ENCODE results near the gene GORASP2.

The GORASP2 gene

DNA sequence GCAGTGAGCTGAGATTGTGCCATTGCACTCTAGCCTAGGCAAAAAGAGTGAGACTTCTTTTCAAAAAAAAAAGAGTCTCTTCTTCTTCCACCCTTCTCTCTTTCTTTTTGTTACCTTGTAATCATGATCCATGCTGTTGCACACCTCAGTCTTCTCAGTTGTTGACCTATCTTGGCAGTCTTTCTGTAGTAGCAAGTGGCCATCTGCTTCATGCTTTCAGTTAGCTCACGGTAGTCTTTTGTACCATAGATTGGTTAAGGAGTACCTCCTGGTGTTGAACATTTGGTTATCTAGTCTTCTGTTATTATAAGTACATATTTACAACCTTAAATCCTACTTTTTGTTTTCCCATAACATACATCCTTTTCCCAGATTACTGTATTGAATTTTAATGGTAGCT is 3.1 kb downstream of the GORASP2 start:
- no peak for DNase-seq (ENCODE audit: low read depth, low spot score)
- H3K27me3 ChIP-seq (ENCODE audit: insufficient read depth, insufficient read length): no peaks in the 10 kb centered on the region
- TF ChIP-seq SUZ12 (IDR thresholded peaks at IDR 0.05; ENCODE audit: extremely low read depth, insufficient read depth, insufficient read length) (no peak), YY1 (IDR thresholded peaks at IDR 0.05; ENCODE audit: insufficient read depth, insufficient read length) (no peak), ZNF274 (IDR thresholded peaks at IDR 0.05; ENCODE audit: low read depth, low read length) (no peak)
- H3K9me3 ChIP-seq (ENCODE audit: insufficient read depth, low read length): peaks cover 13% of the 10 kb centered on the region
- no peak overlapping the region for H3K9ac ChIP-seq (ENCODE audit: insufficient read length, low read depth)
- peaks cover 53% of the 10 kb centered on the region for H3K36me3 ChIP-seq (ENCODE audit: insufficient read depth, insufficient read length, low read length)
- H3K4me3 ChIP-seq (ENCODE audit: insufficient read length, low read depth): no peak overlapping the region
- no peaks in the 10 kb centered on the region for H3K4me1 ChIP-seq (ENCODE audit: insufficient read depth, insufficient read length)

DNA sequence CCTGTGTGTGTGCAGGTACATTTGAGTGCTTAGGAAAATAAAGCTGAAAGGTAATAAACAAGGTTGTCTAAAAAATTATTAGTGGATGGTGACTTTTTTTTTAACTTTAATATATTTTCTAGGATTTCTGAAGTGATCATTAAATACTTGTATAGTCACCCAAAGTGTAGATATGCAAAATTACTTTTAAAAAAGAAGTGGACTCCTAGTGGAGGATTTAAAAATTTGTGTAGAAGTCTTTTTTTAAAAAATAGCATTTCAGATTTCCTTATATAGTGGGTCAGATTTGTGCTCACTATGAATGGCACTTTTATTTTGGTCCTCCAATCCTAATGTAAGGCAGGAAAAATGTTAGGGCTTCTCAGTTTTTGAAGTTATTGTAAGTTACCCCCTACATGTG is 3.9 kb downstream of the GORASP2 start:
- H3K27me3 ChIP-seq (ENCODE audit: insufficient read depth, insufficient read length): no peaks in the 10 kb centered on the region
- no peak overlapping the region for H3K9ac ChIP-seq (ENCODE audit: insufficient read length, low read depth)
- peaks cover 5% of the 10 kb centered on the region for H3K9me3 ChIP-seq (ENCODE audit: insufficient read depth, low read length)
- no peaks in the 10 kb centered on the region for H3K4me1 ChIP-seq (ENCODE audit: insufficient read depth, insufficient read length)
- H3K36me3 ChIP-seq (ENCODE audit: insufficient read depth, insufficient read length, low read length): peaks cover 59% of the 10 kb centered on the region
- no peak overlapping the region for H3K4me3 ChIP-seq (ENCODE audit: insufficient read length, low read depth)
- no peak for DNase-seq (ENCODE audit: low read depth, low spot score)
- no peak for TF ChIP-seq ZNF274 (IDR thresholded peaks at IDR 0.05; ENCODE audit: low read depth, low read length)
- TF ChIP-seq YY1 (IDR thresholded peaks at IDR 0.05; ENCODE audit: insufficient read depth, insufficient read length): no peak
- TF ChIP-seq SUZ12 (IDR thresholded peaks at IDR 0.05; ENCODE audit: extremely low read depth, insufficient read depth, insufficient read length): no peak

DNA sequence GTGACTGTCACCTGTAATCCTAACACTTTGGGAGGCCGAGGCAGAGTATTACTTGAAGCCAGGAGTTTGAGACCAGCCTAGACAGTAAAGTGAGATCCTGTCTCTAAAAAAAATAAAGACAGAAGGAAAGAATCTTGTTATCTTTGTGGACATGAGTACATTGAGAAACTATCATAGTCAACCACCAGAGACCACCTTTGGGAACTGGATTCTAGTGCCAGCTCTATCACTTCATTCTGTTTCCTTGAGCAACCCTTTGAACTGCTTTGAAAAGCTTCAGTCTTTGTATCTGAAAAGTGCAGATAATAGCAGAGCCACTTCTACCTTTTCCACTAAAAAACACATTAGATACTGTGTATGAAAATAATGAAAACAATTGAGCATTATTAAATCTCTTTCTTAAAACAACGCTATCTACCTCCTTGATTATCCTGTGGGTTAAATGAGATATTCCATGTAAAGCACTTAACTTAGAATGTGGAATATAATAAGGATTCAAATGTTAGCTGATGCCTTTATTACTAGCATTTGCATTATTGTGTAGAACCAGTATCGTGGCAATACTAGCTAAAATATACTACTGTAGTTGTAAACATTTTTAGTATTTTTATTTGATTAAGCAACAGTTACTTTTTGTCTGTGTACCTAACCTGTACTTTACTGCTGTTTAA is 8.8 kb downstream of the GORASP2 start:
- Histone ChIP-seq H3K9me3 (ENCODE audit: insufficient read depth, low read length) (no peaks in the 10 kb centered on the region), H3K4me1 (ENCODE audit: insufficient read depth, insufficient read length) (no peaks in the 10 kb centered on the region), H3K27me3 (ENCODE audit: insufficient read depth, insufficient read length) (no peaks in the 10 kb centered on the region), H3K4me3 (ENCODE audit: insufficient read length, low read depth) (no peak overlapping the region), H3K36me3 (ENCODE audit: insufficient read depth, insufficient read length, low read length) (peaks cover 50% of the 10 kb centered on the region), H3K9ac (ENCODE audit: insufficient read length, low read depth) (no peak overlapping the region)
- TF ChIP-seq YY1 (IDR thresholded peaks at IDR 0.05; ENCODE audit: insufficient read depth, insufficient read length) (no peak), ZNF274 (IDR thresholded peaks at IDR 0.05; ENCODE audit: low read depth, low read length) (no peak), SUZ12 (IDR thresholded peaks at IDR 0.05; ENCODE audit: extremely low read depth, insufficient read depth, insufficient read length) (no peak)
- DNase-seq (ENCODE audit: low read depth, low spot score): no peak

- Histone ChIP-seq H3K4me3 (ENCODE audit: insufficient read length, low read depth) (no peak overlapping the region), H3K27me3 (ENCODE audit: insufficient read depth, insufficient read length) (no peaks in the 10 kb centered on the region), H3K4me1 (ENCODE audit: insufficient read depth, insufficient read length) (no peaks in the 10 kb centered on the region), H3K36me3 (ENCODE audit: insufficient read depth, insufficient read length, low read length) (peaks cover 30% of the 10 kb centered on the region), H3K9ac (ENCODE audit: insufficient read length, low read depth) (no peak overlapping the region), H3K9me3 (ENCODE audit: insufficient read depth, low read length) (no peaks in the 10 kb centered on the region)
- TF ChIP-seq SUZ12 (IDR thresholded peaks at IDR 0.05; ENCODE audit: extremely low read depth, insufficient read depth, insufficient read length) (no peak), YY1 (IDR thresholded peaks at IDR 0.05; ENCODE audit: insufficient read depth, insufficient read length) (no peak)
- no peak for DNase-seq (ENCODE audit: low read depth, low spot score)
Observed at GRCh38 chr2:170940066-170940465, 11.0 kb downstream of the GORASP2 start.

DNA sequence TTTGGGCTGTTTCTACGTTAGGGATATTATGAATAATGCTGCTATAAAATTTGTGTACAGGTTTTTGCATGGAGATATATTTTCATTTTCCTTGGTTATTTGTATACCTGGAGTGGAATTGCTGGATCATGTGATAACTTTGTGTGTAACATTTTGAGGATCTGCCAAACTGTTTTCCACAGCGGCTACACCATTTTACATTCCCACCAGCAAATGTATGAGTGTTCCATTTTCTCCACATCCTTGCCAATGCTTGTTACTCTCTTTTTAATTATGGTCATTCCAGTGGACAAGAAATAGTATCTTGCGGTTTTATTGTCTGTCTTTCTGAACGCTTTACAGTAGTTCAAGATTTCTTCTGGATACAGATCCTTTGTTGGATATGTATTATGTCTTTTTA is 13.6 kb downstream of the GORASP2 start:
- Histone ChIP-seq H3K4me1 (ENCODE audit: insufficient read depth, insufficient read length) (no peaks in the 10 kb centered on the region), H3K9me3 (ENCODE audit: insufficient read depth, low read length) (no peaks in the 10 kb centered on the region), H3K27me3 (ENCODE audit: insufficient read depth, insufficient read length) (no peaks in the 10 kb centered on the region), H3K4me3 (ENCODE audit: insufficient read length, low read depth) (no peak overlapping the region), H3K9ac (ENCODE audit: insufficient read length, low read depth) (no peak overlapping the region), H3K36me3 (ENCODE audit: insufficient read depth, insufficient read length, low read length) (peaks cover 14% of the 10 kb centered on the region)
- TF ChIP-seq ZNF274 (IDR thresholded peaks at IDR 0.05; ENCODE audit: low read depth, low read length) (no peak), YY1 (IDR thresholded peaks at IDR 0.05; ENCODE audit: insufficient read depth, insufficient read length) (no peak), SUZ12 (IDR thresholded peaks at IDR 0.05; ENCODE audit: extremely low read depth, insufficient read depth, insufficient read length) (no peak)
- no peak for DNase-seq (ENCODE audit: low read depth, low spot score)

- no peaks in the 10 kb centered on the region for H3K9me3 ChIP-seq (ENCODE audit: insufficient read depth, low read length)
- no peak for TF ChIP-seq YY1 (IDR thresholded peaks at IDR 0.05; ENCODE audit: insufficient read depth, insufficient read length)
- no peak for TF ChIP-seq SUZ12 (IDR thresholded peaks at IDR 0.05; ENCODE audit: extremely low read depth, insufficient read depth, insufficient read length)
- TF ChIP-seq ZNF274 (IDR thresholded peaks at IDR 0.05; ENCODE audit: low read depth, low read length): no peak
- H3K36me3 ChIP-seq (ENCODE audit: insufficient read depth, insufficient read length, low read length): peaks cover 17% of the 10 kb centered on the region
- no peak for DNase-seq (ENCODE audit: low read depth, low spot score)
- no peaks in the 10 kb centered on the region for H3K4me1 ChIP-seq (ENCODE audit: insufficient read depth, insufficient read length)
- no peaks in the 10 kb centered on the region for H3K27me3 ChIP-seq (ENCODE audit: insufficient read depth, insufficient read length)
- H3K4me3 ChIP-seq (ENCODE audit: insufficient read length, low read depth): no peak overlapping the region
- no peak overlapping the region for H3K9ac ChIP-seq (ENCODE audit: insufficient read length, low read depth)
Observed at GRCh38 chr2:170943041-170943440, 14.0 kb downstream of the GORASP2 start.

GRCh38 chr2:170943596-170943995 is 14.5 kb downstream of the GORASP2 start:
- no peak for DNase-seq (ENCODE audit: low read depth, low spot score)
- Histone ChIP-seq H3K27me3 (ENCODE audit: insufficient read depth, insufficient read length) (no peaks in the 10 kb centered on the region), H3K36me3 (ENCODE audit: insufficient read depth, insufficient read length, low read length) (peaks cover 21% of the 10 kb centered on the region)

More at GRCh38 chr2:170943596-170943995, 14.5 kb downstream of the GORASP2 start:
- Histone ChIP-seq H3K9me3 (ENCODE audit: insufficient read depth, low read length) (no peaks in the 10 kb centered on the region), H3K4me3 (ENCODE audit: insufficient read length, low read depth) (no peak overlapping the region), H3K4me1 (ENCODE audit: insufficient read depth, insufficient read length) (no peaks in the 10 kb centered on the region), H3K9ac (ENCODE audit: insufficient read length, low read depth) (no peak overlapping the region)
- TF ChIP-seq SUZ12 (IDR thresholded peaks at IDR 0.05; ENCODE audit: extremely low read depth, insufficient read depth, insufficient read length) (no peak), YY1 (IDR thresholded peaks at IDR 0.05; ENCODE audit: insufficient read depth, insufficient read length) (no peak), ZNF274 (IDR thresholded peaks at IDR 0.05; ENCODE audit: low read depth, low read length) (no peak)

Data from NT2/D1 (cell line).